Caco-2 (cell line): ENCODE data around the gene ARAP1. TPM values are rescaled to one million over a fixed set of nuclear protein-coding genes. Genes with fewer than 3 reads are reported as not detected.

Experiments used
- BruUV-seq: library from RNA; stranded (reverse); fragments of 400-500 nt; replicated peaks from 2 replicates; lab custom pipeline; 2021; lab: Mats Ljungman, UMichigan
- CTCF ChIA-PET: fragments of 300-600 bp; sonication (Branson Sonifier 250); formaldehyde crosslinking; loops from one replicate; lab custom pipeline; 2022; ENCODE audit warnings: antibody characterized with exemption; lab: Charles Lee
- POLR2A ChIA-PET: fragments of 300-600 bp; sonication (Branson Sonifier 250); formaldehyde crosslinking; loops from one replicate; lab custom pipeline; 2022; ENCODE audit warnings: antibody characterized with exemption; lab: Charles Lee
- DNase-seq, 2 experiments: peaks; one replicate each; pipeline versions ENCODE4 v3.0.0 to v3.0.0-alpha.2; 2020 to 2022
- H3K27me3 ChIP-seq: replicated peaks from 2 replicates; pipeline ENCODE4 v1.6.0; 2011; ENCODE audit warnings: low read length; ENCODE audit not compliant: control insufficient read depth, insufficient read depth
- H3K36me3 ChIP-seq: 2 replicates; pipeline ENCODE4 v1.5.1; 2011; ENCODE audit warnings: low read length; ENCODE audit not compliant: control insufficient read depth, insufficient read depth
- H3K4me1 ChIP-seq: fragments of 250-450 bp; sonication (Bioruptor Pico); 2 replicates; pipeline ENCODE4 v1.5.1; 2020; ENCODE audit warnings: mild to moderate bottlenecking
- H3K4me3 ChIP-seq: 2 replicates; pipeline ENCODE4 v1.5.1; 2011; ENCODE audit warnings: low read depth, mild to moderate bottlenecking, control low read depth, low read length
- H3K9me3 ChIP-seq: fragments of 250-450 bp; sonication (Bioruptor Pico); 2 replicates; pipeline ENCODE4 v1.5.1; 2020; ENCODE audit warnings: mild to moderate bottlenecking, moderate library complexity
- H3K27ac Mint-ChIP-seq: one replicate; pipeline ENCODE4 v1.8.0; 2022; ENCODE audit warnings: mixed read lengths; ENCODE audit not compliant: unreplicated experiment
- H3K27me3 Mint-ChIP-seq: one replicate; pipeline ENCODE4 v1.8.0; 2022; ENCODE audit warnings: mixed read lengths; ENCODE audit not compliant: insufficient read depth, unreplicated experiment
- H3K36me3 Mint-ChIP-seq: one replicate; pipeline ENCODE4 v1.8.0; 2022; ENCODE audit warnings: mild to moderate bottlenecking, mixed read lengths; ENCODE audit not compliant: insufficient read depth, unreplicated experiment
- H3K4me1 Mint-ChIP-seq: one replicate; pipeline ENCODE4 v1.8.0; 2022; ENCODE audit warnings: low read depth, mixed read lengths; ENCODE audit not compliant: unreplicated experiment
- H3K4me3 Mint-ChIP-seq: one replicate; pipeline ENCODE4 v1.8.0; 2022; ENCODE audit warnings: mild to moderate bottlenecking, moderate library complexity, mixed read lengths; ENCODE audit not compliant: unreplicated experiment
- H3K9me3 Mint-ChIP-seq: one replicate; pipeline ENCODE4 v1.8.0; 2022; ENCODE audit warnings: mixed read lengths; ENCODE audit not compliant: unreplicated experiment
- CTCF ChIP-seq, 2 experiments: fragments of 200-600 bp in 1 of 2; IDR thresholded peaks; 1 replicate in 1 of 2; 2 replicates in 1 of 2; pipeline versions ENCODE4 v1.5.1 to v1.8.0; 2011 to 2022; ENCODE audit warnings: antibody characterized with exemption in 1 of 2, control low read depth in 1 of 2, inconsistent platforms in 1 of 2, low read depth in 1 of 2, low read length in 1 of 2, mild to moderate bottlenecking in 1 of 2, moderate library complexity in 1 of 2; ENCODE audit not compliant: insufficient read depth in 1 of 2, severe bottlenecking in 1 of 2, unreplicated experiment in 1 of 2
- intact Hi-C: fragments of 100-400 bp; cut with micrococcal nuclease; formaldehyde crosslinking; loops from one replicate; pipeline ENCODE4 v1.10.0; 2022; ENCODE audit not compliant: unreplicated experiment
- total RNA-seq: library from RNA; stranded (reverse); gene quantifications from 2 replicates; pipeline ENCODE4 v1.2.3, GENCODE V29; 2022

The ARAP1 gene
- total RNA-seq, 1 experiment from 2014 or later, result 87.1 TPM

GRCh38 chr11:72746821-72747220, 5.4 kb downstream of the ARAP1 start:
- Mint-ChIP-seq H3K27me3 (no peaks in the 10 kb centered on the region), H3K4me3 (no peak overlapping the region), H3K9me3 (no peaks in the 10 kb centered on the region), H3K36me3 (peaks cover 33% of the 10 kb centered on the region), H3K4me1 (peaks cover 54% of the 10 kb centered on the region), H3K27ac (no peak overlapping the region)
- H3K27me3 ChIP-seq, result no peaks in the 10 kb centered on the region
- CTCF ChIA-PET, result interaction anchor here (1.2 to 1.6 kb wide), 2 partner anchors 22 to 47 kb away, joined by 4 to 7 read pairs; partner anchors contain the start of gene STARD10
- no TSS peak for BruUV-seq
- no peak for TF ChIP-seq CTCF (IDR thresholded peaks at IDR 0.05; ENCODE audit: insufficient read depth in 1 of 2, low read depth in 1 of 2, low read length in 1 of 2, severe bottlenecking in 1 of 2, unreplicated experiment in 1 of 2)
- H3K9me3 ChIP-seq, result no peaks in the 10 kb centered on the region
- H3K4me3 ChIP-seq, result no peak overlapping the region
- DNase-seq, result peak in 1 of 2 experiments; percentile 35
- H3K36me3 ChIP-seq, result peaks cover 2% of the 10 kb centered on the region
- intact Hi-C loops, result no loop called here
- H3K4me1 ChIP-seq, result peaks cover 35% of the 10 kb centered on the region
- POLR2A ChIA-PET, result interaction anchor here (0.6 kb wide), 1 partner anchor 39 kb away, joined by 3 read pairs; no protein-coding TSS in a partner anchor

GRCh38 chr11:72745925-72746550, 6.2 kb downstream of the ARAP1 start:
- H3K9me3 ChIP-seq, result no peaks in the 10 kb centered on the region
- no peaks in the 10 kb centered on the region for H3K27me3 ChIP-seq
- H3K4me3 ChIP-seq, result no peak overlapping the region
- no peak for TF ChIP-seq CTCF (IDR thresholded peaks at IDR 0.05; ENCODE audit: insufficient read depth in 1 of 2, low read depth in 1 of 2, low read length in 1 of 2, severe bottlenecking in 1 of 2, unreplicated experiment in 1 of 2)
- BruUV-seq, result no TSS peak
- H3K4me1 ChIP-seq, result peaks cover 39% of the 10 kb centered on the region
- POLR2A ChIA-PET, result no interaction called here
- no peak overlapping the region for H3K27ac Mint-ChIP-seq
- H3K9me3 Mint-ChIP-seq, result no peaks in the 10 kb centered on the region
- DNase-seq, result no peak
- peaks cover 25% of the 10 kb centered on the region for H3K36me3 Mint-ChIP-seq
- CTCF ChIA-PET, result interaction anchor here (0.6 to 1.6 kb wide), 3 partner anchors 21 to 276 kb away, joined by 3 to 7 read pairs (median 4); partner anchors contain the start of gene STARD10
- no peaks in the 10 kb centered on the region for H3K27me3 Mint-ChIP-seq
- peaks cover 2% of the 10 kb centered on the region for H3K36me3 ChIP-seq
- peaks cover 57% of the 10 kb centered on the region for H3K4me1 Mint-ChIP-seq
- no peak overlapping the region for H3K4me3 Mint-ChIP-seq
- intact Hi-C loops, result no loop called here

- peaks cover 57% of the 10 kb centered on the region for H3K4me1 Mint-ChIP-seq
- Histone ChIP-seq H3K27me3 (no peaks in the 10 kb centered on the region), H3K4me3 (no peak overlapping the region), H3K9me3 (no peaks in the 10 kb centered on the region), H3K4me1 (peaks cover 39% of the 10 kb centered on the region), H3K36me3 (peaks cover 2% of the 10 kb centered on the region)
- no peak overlapping the region for H3K27ac Mint-ChIP-seq
- POLR2A ChIA-PET, result no interaction called here
- H3K4me3 Mint-ChIP-seq, result no peak overlapping the region
- peak in 1 of 2 experiments; percentile 38 for DNase-seq
- TF ChIP-seq CTCF (IDR thresholded peaks at IDR 0.05; ENCODE audit: insufficient read depth in 1 of 2, low read depth in 1 of 2, low read length in 1 of 2, severe bottlenecking in 1 of 2, unreplicated experiment in 1 of 2), result no peak
- no peaks in the 10 kb centered on the region for H3K27me3 Mint-ChIP-seq
- intact Hi-C loops, result no loop called here
- no TSS peak for BruUV-seq
- CTCF ChIA-PET, result interaction anchor here (0.6 to 1.6 kb wide), 2 partner anchors 49 to 275 kb away, joined by 3 to 4 read pairs; partner anchors contain the start of gene STARD10
- H3K9me3 Mint-ChIP-seq, result no peaks in the 10 kb centered on the region
- peaks cover 20% of the 10 kb centered on the region for H3K36me3 Mint-ChIP-seq
These were observed 6.7 kb downstream of the ARAP1 start for GRCh38 chr11:72745511-72745910.
